GM12878 (cell line): ENCODE data around the gene PISD.

Source experiments
- ASH2L ChIP-seq: fragments of 300-600, 200-600 bp; sonication (generic); IDR thresholded peaks from 2 replicates; pipeline ENCODE4 v1.6.1; 2017; ENCODE audit warnings: low read depth, mild to moderate bottlenecking, borderline replicate concordance
- EZH2 ChIP-seq: IDR thresholded peaks from 2 replicates; pipeline ENCODE4 v1.6.1; 2012; ENCODE audit warnings: low read depth, mild to moderate bottlenecking, control low read depth, inconsistent platforms, low read length, borderline replicate concordance; ENCODE audit not compliant: control insufficient read depth
- HCFC1 ChIP-seq: fragments of 150-350 bp; IDR thresholded peaks from 2 replicates; pipeline ENCODE4 v1.6.1; 2014; ENCODE audit warnings: low read length
- JUND ChIP-seq: IDR thresholded peaks from 2 replicates; pipeline ENCODE4 v1.6.1; 2012; ENCODE audit warnings: low read depth, mild to moderate bottlenecking, low read length, improper control_type of control experiment, moderate library complexity
- PML ChIP-seq: IDR thresholded peaks from 2 replicates; pipeline ENCODE4 v1.6.1; 2012; ENCODE audit warnings: low read length, inconsistent platforms
- POLR2A ChIP-seq: IDR thresholded peaks from 2 replicates; pipeline ENCODE4 v1.6.1; 2011; ENCODE audit warnings: low read depth, mild to moderate bottlenecking, low read length
- STAT1 ChIP-seq: fragments of 450-650 bp; conservative IDR thresholded peaks from 2 replicates; pipeline ENCODE4 v1.6.1; 2014; ENCODE audit warnings: antibody characterized with exemption, mild to moderate bottlenecking
- TF ChIP-seq, protein P1 (sequence below): fragments of 450-650 bp; conservative IDR thresholded peaks from 2 replicates; pipeline ENCODE4 v1.6.1; 2017; ENCODE audit warnings: mild to moderate bottlenecking, moderate library complexity
- TF ChIP-seq, protein P2 (sequence below), 3 experiments: IDR thresholded peaks in 2 of 3; conservative IDR thresholded peaks in 1 of 3; 2 replicates each; pipeline ENCODE4 v1.5.1; 2011; ENCODE audit warnings: low read depth in 3 of 3, low read length in 3 of 3, mild to moderate bottlenecking in 3 of 3, control low read depth in 2 of 3, moderate library complexity in 2 of 3, inconsistent platforms in 1 of 3, mixed read lengths in 1 of 3; ENCODE audit not compliant: control insufficient read depth in 2 of 3, insufficient read depth in 1 of 3; ENCODE audit errors: extremely low read depth in 1 of 3
- TF ChIP-seq, protein P3 (sequence below): IDR thresholded peaks from 2 replicates; pipeline ENCODE4 v1.6.1; 2011; ENCODE audit warnings: mild to moderate bottlenecking, low read depth, low read length, moderate library complexity; ENCODE audit not compliant: insufficient replicate concordance

DNA sequence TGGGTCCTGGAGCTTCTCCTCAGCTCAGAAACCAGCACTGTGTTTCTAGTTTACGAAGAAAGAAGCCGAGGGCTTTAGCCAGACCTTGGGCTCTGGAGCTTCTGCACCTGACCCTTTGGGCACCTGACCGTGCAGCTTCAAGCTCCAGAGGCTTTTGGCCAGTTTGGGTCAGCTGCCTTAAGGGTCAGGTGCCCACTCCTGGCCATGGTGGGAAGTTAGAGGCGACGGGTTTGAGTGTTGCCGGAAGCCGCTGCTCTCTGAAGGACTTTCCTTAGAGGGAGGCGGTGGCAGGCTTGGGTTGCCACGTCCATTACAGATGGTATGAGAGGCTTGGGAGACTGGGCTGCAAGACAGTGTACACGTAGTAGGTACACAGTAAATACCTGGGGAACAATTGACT is 52.3 kb downstream of the PISD start:
- no peak for TF ChIP-seq EZH2
- TF ChIP-seq, protein P1, sequence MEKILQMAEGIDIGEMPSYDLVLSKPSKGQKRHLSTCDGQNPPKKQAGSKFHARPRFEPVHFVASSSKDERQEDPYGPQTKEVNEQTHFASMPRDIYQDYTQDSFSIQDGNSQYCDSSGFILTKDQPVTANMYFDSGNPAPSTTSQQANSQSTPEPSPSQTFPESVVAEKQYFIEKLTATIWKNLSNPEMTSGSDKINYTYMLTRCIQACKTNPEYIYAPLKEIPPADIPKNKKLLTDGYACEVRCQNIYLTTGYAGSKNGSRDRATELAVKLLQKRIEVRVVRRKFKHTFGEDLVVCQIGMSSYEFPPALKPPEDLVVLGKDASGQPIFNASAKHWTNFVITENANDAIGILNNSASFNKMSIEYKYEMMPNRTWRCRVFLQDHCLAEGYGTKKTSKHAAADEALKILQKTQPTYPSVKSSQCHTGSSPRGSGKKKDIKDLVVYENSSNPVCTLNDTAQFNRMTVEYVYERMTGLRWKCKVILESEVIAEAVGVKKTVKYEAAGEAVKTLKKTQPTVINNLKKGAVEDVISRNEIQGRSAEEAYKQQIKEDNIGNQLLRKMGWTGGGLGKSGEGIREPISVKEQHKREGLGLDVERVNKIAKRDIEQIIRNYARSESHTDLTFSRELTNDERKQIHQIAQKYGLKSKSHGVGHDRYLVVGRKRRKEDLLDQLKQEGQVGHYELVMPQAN, result no peak
- TF ChIP-seq, protein P2, sequence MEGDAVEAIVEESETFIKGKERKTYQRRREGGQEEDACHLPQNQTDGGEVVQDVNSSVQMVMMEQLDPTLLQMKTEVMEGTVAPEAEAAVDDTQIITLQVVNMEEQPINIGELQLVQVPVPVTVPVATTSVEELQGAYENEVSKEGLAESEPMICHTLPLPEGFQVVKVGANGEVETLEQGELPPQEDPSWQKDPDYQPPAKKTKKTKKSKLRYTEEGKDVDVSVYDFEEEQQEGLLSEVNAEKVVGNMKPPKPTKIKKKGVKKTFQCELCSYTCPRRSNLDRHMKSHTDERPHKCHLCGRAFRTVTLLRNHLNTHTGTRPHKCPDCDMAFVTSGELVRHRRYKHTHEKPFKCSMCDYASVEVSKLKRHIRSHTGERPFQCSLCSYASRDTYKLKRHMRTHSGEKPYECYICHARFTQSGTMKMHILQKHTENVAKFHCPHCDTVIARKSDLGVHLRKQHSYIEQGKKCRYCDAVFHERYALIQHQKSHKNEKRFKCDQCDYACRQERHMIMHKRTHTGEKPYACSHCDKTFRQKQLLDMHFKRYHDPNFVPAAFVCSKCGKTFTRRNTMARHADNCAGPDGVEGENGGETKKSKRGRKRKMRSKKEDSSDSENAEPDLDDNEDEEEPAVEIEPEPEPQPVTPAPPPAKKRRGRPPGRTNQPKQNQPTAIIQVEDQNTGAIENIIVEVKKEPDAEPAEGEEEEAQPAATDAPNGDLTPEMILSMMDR (IDR thresholded peaks at IDR 0.05 in 2 of 3, conservative IDR thresholded peaks at IDR 0.05 in 1 of 3; ENCODE audit: control insufficient read depth in 2 of 3, extremely low read depth in 1 of 3, insufficient read depth in 1 of 3, low read depth in 3 of 3, low read length in 3 of 3), result no peak
- TF ChIP-seq JUND, result no peak
- no peak for TF ChIP-seq HCFC1
- TF ChIP-seq STAT1, result no peak
- no peak for TF ChIP-seq PML
- TF ChIP-seq POLR2A, result no peak
- TF ChIP-seq, protein P3, sequence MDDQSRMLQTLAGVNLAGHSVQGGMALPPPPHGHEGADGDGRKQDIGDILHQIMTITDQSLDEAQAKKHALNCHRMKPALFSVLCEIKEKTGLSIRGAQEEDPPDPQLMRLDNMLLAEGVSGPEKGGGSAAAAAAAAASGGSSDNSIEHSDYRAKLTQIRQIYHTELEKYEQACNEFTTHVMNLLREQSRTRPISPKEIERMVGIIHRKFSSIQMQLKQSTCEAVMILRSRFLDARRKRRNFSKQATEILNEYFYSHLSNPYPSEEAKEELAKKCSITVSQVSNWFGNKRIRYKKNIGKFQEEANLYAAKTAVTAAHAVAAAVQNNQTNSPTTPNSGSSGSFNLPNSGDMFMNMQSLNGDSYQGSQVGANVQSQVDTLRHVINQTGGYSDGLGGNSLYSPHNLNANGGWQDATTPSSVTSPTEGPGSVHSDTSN, result no peak
- no peak for TF ChIP-seq ASH2L
